ENCODE data around the gene ZC3H14.

DNA sequence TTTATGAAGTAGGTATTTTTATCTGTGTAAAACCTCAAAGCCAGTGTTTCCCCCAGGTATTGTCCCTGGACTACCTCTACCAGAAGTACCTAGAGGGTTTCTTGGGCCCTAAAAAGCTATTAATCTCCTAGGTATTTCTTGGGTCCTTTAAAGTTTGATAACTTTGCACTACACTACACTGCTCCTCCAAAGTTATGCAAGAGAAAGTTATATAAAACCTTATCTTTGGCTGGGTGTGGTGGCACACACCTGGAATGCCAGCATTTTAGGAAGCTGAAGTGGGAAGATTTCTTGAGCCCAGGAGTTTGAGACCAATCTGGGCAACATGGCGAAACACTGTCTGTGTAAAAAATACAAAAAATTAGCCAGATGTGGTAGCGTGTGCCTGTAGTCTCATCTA is 42.9 kb upstream of the ZC3H14 start:
- TF ChIP-seq, protein P1, sequence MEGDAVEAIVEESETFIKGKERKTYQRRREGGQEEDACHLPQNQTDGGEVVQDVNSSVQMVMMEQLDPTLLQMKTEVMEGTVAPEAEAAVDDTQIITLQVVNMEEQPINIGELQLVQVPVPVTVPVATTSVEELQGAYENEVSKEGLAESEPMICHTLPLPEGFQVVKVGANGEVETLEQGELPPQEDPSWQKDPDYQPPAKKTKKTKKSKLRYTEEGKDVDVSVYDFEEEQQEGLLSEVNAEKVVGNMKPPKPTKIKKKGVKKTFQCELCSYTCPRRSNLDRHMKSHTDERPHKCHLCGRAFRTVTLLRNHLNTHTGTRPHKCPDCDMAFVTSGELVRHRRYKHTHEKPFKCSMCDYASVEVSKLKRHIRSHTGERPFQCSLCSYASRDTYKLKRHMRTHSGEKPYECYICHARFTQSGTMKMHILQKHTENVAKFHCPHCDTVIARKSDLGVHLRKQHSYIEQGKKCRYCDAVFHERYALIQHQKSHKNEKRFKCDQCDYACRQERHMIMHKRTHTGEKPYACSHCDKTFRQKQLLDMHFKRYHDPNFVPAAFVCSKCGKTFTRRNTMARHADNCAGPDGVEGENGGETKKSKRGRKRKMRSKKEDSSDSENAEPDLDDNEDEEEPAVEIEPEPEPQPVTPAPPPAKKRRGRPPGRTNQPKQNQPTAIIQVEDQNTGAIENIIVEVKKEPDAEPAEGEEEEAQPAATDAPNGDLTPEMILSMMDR (IDR thresholded peaks at IDR 0.05), result no peak
- TF ChIP-seq POLR2A (IDR thresholded peaks at IDR 0.05), result no peak
